Activated gamma-delta T cell treated with anti-CD3 and anti-CD28 coated beads, Interleukin-2, amount 50 U/mL, for 16 hours (primary cell): ENCODE results near the gene MT2A.

Experiments used
- DNase-seq: peaks from one replicate; pipeline ENCODE4 v3.0.0-alpha.2; 2020; ENCODE audit warnings: low read depth

The MT2A gene

GRCh38 chr16:56600398-56600999 is 7.9 kb upstream of the MT2A start:
- no peak for DNase-seq

DNA sequence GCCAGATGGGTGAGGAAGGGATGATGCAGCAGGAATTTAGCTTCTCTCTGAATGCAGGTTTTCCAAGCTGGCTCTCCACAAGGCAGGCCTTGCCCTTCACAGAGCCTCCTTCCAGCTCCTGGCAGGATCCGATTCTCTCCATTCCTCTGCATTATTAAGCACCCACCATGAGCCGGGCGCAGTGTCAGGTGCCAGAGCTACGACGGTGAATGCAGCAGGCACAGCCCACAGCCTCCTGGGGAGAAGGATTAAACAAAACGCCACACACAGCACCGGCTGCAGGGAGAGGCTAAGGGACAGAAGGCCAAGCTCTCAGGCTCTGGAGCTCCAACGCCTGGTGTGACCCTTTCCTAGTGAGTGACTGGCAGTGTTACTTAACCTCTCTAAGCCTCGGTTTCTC is 7.1 kb upstream of the MT2A start:
- DNase-seq: no peak

DNA sequence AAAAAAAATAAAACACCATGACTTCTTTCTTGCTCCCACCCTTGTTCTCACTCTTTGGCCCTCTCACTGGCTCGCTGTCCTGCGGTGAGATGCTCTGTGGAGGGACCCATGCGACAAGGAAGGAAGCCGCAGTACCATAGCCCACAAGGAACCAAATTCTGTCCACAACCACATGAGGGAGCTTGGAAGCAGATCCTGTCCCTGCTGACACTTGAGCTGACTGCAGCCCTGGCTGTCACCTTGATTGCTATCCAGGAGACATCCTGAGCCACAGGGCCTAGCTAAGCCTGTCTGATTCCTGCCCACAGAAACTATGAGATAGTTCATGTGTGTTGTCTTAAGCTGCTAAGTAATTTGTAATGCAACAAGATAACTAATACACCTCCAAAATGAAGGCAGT is 4.8 kb upstream of the MT2A start:
- DNase-seq: no peak

- DNase-seq: no peak
These were observed 3.4 kb upstream of the MT2A start for GRCh38 chr16:56604966-56605365.

GRCh38 chr16:56605475-56605874 is 2.9 kb upstream of the MT2A start:
- DNase-seq: no peak

DNA sequence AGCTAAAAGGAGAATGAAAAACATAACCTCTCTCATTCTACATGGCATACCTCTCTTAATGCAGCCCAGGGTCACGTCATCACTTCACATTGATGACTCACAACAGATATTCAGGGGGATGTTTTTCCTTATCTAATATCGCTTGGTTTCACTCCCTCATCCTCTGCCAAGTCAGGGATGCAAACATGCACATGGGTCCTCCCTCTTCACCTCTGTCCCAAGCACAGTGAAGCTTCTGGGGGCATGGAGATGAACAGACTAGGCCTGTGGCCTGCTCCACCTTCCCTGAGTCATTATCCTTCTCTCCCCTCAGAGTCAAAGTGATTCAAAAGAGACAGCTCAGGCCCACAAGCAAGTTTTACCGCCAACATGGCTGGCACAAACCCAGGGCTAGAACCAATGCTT is 2.3 kb upstream of the MT2A start:
- no peak for DNase-seq

- no peak for DNase-seq
These were observed 1.8 kb upstream of the MT2A start for GRCh38 chr16:56606476-56607108.

- DNase-seq: no peak
These were observed 1.2 kb upstream of the MT2A start for GRCh38 chr16:56607109-56607618.

DNA sequence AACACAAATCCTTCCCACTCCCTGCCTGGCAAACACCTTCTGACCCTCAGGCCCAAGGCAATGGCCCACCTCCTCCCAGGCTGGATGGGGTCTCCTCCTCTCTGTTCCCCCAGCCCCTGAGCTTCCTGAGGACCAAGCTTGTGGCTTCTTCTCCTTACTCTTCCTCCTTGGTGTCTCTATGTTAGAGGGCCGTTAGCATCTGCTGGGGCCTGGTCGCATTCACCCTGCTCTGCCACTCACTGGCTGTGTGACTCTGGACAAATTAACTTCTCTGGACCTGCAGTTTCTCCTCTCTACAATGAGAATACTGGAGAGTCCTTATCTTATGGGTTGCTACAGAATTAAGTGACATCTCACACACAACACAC is 725 bp upstream of the MT2A start:
- DNase-seq: no peak

GRCh38 chr16:56608876-56609462 is 585 bp downstream of the MT2A start:
- DNase-seq: no peak

- peak; percentile 48 for DNase-seq
These were observed 1.1 kb downstream of the MT2A start for GRCh38 chr16:56609463-56609921.

- peak; percentile 45 for DNase-seq
These were observed 1.7 kb downstream of the MT2A start for GRCh38 chr16:56610017-56610608.

GRCh38 chr16:56610609-56611111 is 2.3 kb downstream of the MT2A start:
- no peak for DNase-seq

GRCh38 chr16:56611281-56611833 is 3.0 kb downstream of the MT2A start:
- no peak for DNase-seq

- DNase-seq: no peak
These were observed 5.3 kb downstream of the MT2A start for GRCh38 chr16:56613706-56614105.

GRCh38 chr16:56614549-56614991 is 6.2 kb downstream of the MT2A start:
- DNase-seq: no peak

DNA sequence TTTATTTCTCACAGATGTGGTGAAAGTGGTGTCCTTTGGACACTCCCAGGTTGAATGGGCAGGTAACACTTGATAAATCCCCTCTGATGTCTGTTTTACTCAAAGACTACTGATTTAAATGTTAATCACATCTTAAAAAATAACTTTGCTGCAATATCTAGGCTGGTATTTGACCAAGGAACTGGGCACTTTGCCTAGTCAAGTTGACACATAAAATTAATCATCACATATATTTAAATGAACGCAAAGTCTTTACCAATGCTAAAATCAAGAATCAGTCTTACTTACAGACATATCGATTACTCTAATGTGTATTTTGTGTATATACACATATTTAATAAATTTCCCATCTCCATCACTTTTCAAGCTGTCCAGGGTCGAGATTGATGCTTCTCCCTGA is 7.0 kb downstream of the MT2A start:
- no peak for DNase-seq

GRCh38 chr16:56616608-56617211 is 8.3 kb downstream of the MT2A start:
- no peak for DNase-seq

DNA sequence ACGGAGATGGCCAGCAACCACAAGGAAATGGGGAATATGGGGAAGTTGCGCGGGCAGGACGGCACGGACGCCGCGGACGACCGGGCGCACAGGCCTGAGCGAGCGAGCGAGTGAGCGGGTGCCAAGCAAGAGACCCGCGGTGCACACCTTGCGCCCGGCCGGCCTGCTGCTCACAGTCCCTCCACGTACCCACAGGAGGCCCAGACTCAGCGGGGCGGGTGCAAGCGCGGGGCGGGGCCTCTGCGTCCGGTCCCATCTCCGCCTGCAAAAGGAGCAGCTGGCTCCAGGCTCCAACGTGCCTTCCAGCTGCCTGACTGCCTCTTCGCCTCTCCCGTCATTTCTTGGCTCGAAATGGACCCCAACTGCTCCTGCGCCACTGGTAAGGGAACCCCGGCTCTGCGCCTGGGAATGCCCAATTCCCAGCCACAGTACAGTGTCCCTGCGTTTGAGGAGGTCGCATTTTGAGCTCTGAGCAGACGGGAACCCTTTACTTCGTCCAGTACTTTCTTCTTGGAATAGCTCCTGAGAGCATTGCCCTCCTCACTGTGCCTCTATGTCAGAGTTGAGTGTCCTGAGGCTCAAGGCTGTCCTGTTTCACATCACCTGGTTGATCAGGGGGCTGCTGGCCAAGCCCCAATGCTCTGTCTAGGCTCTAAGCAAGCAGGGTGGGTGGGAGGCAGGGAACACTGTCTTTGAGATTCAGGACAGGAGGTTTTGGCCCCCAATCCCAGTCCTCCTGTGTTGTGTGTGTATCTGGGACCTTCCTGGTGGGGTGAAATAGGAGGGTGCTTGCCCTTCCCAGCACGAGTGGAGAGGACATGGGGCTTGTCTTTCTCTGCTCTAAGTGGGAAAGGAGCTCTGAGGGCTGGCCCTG is 9.1 kb downstream of the MT2A start:
- no peak for DNase-seq

DNA sequence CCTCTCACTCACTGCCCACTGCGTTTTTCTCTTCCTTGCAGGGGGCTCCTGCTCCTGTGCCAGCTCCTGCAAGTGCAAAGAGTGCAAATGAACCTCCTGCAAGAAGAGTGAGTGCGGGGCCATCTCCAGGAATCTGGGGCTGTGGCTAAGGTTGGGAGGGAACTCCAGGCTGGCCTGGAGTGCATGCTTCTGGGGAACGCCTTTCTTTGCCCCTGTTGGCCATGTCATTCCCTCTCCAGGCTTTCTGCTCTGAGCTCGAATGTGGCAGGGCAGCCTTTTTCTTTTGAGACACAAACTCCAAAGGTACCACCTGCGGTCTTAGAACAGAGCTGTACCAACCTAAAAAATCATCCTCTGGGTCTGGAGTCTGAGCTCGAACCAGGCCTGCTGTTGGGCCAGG is 9.8 kb downstream of the MT2A start:
- no peak for DNase-seq

GRCh38 chr16:56620339-56620897 is 12.0 kb downstream of the MT2A start:
- DNase-seq: no peak
